Activated T-helper 2 cell treated with anti-CD3 and anti-CD28 coated beads, Interferon-gamma antibody, Interleukin-2, Interleukin-4, amounts not matched to agents 10 μg/mL and 5 μg/mL and 100 μg/mL, durations not matched to agents 14 hours and 24 hours and 36 hours (primary cell): ENCODE results near the gene SLFN12L. TPM values are rescaled to one million over a fixed set of nuclear protein-coding genes. Genes with fewer than 3 reads are reported as not detected.

Source experiments
- DNase-seq: peaks from one replicate; pipeline ENCODE4 v3.0.0; 2021; ENCODE audit warnings: low spot score
- H3K27ac Mint-ChIP-seq: one replicate; pipeline ENCODE4 v1.8.0; 2021; ENCODE audit warnings: mixed read lengths
- H3K27me3 Mint-ChIP-seq: one replicate; pipeline ENCODE4 v1.8.0; 2021; ENCODE audit warnings: low read depth, mixed read lengths
- H3K36me3 Mint-ChIP-seq: one replicate; pipeline ENCODE4 v1.8.0; 2021; ENCODE audit warnings: low read depth, mixed read lengths
- H3K4me1 Mint-ChIP-seq: one replicate; pipeline ENCODE4 v1.8.0; 2021; ENCODE audit warnings: low read depth, mixed read lengths
- H3K4me3 Mint-ChIP-seq: one replicate; pipeline ENCODE4 v1.8.0; 2021; ENCODE audit warnings: low read depth, mild to moderate bottlenecking, moderate library complexity, mixed read lengths
- H3K9me3 Mint-ChIP-seq: one replicate; pipeline ENCODE4 v1.8.0; 2021; ENCODE audit warnings: mixed read lengths
- intact Hi-C: fragments of 100-400 bp; cut with micrococcal nuclease; formaldehyde crosslinking; loops from one replicate; pipeline ENCODE4 v1.15.1; 2023
- total RNA-seq: library from RNA; stranded (reverse); gene quantifications from 2 replicates; pipeline ENCODE4 v1.2.3, GENCODE V29; 2022

SLFN12L gene
- total RNA-seq, 1 donor from 2014 or later = 37.8 TPM

DNA sequence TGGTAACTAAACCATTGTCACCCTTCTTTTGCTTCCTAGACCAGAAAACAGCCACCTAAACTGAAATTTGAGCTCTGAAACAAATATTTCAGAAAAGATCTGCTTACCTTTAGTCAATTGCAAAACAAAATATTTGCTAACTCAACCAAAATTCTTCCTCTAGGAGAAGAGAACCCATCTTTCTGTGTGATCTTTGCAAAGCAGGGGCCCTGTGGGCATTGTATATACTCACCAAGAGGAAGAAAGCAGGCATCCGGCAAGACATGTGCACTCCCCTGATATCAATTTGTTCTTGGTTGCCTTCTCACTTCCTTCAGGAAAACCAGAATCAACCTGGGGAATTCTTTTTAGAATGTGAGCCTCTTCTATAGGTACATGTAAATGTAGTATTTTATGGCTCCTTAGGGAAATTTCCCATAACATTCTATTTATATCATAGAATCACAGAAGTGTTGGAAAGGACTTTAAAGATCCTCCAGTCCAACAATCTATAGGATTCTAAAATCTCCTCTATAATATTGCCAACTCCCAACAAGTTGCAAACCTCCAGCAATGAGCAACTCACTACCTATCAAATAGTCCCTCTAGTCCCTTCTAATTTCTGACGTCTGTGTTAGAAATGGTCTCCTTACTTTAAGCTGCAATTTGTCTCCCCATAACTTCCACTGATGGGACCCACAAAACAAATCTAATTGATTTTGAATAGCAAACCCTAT, 22.2 kb upstream of the SLFN12L start:
- intact Hi-C loops = no loop called here
- no peak for DNase-seq
- no peak overlapping the region for H3K27ac Mint-ChIP-seq
- peaks cover 31% of the 10 kb centered on the region for H3K27me3 Mint-ChIP-seq
- no peak overlapping the region for H3K4me3 Mint-ChIP-seq
- no peaks in the 10 kb centered on the region for H3K36me3 Mint-ChIP-seq
- no peaks in the 10 kb centered on the region for H3K9me3 Mint-ChIP-seq
- peaks cover 5% of the 10 kb centered on the region for H3K4me1 Mint-ChIP-seq

DNA sequence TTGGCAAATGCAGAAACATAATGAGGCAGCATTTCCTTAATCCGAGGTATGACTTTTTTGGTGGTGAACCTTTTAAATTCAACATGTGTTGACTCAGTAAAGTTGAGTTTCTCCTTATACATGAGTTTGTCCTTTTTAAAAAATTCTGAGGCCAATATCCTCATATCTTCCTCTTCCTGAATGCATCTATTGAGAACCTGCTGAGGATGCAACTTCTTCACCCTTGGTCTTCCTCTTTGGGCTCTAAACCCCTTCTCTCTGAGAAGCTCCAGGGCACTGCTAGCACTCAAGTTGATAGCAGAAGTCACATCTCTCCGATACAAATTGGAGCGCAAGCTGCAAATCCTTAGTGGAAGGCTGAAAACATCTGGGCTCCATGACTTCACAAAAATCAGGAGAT, 19.9 kb upstream of the SLFN12L start:
- no peak overlapping the region for H3K27ac Mint-ChIP-seq
- H3K27me3 Mint-ChIP-seq = peaks cover 29% of the 10 kb centered on the region
- H3K36me3 Mint-ChIP-seq = no peaks in the 10 kb centered on the region
- H3K9me3 Mint-ChIP-seq = no peaks in the 10 kb centered on the region
- intact Hi-C loops = no loop called here
- no peak overlapping the region for H3K4me3 Mint-ChIP-seq
- no peak for DNase-seq
- H3K4me1 Mint-ChIP-seq = peaks cover 5% of the 10 kb centered on the region

DNA sequence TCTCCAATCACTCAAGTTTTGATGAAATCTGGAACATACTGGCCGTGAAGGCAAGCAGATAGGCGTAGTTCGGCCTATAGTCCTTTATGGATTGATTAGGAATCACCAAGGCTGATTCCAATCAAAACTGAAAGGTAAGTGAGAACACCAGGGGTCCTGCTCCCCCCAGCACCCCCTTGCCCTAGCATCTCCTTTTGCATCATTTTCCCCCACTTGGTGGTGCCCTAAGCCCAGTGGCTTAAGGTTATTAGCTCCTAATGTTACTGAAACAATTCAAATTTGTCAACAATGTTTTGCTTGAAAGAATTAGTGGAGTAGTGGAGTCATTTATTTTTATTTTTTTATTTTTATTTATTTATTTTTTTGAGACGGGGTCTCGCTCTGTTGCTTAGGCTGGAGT, 18.2 kb upstream of the SLFN12L start:
- peaks cover 33% of the 10 kb centered on the region for H3K27me3 Mint-ChIP-seq

DNA sequence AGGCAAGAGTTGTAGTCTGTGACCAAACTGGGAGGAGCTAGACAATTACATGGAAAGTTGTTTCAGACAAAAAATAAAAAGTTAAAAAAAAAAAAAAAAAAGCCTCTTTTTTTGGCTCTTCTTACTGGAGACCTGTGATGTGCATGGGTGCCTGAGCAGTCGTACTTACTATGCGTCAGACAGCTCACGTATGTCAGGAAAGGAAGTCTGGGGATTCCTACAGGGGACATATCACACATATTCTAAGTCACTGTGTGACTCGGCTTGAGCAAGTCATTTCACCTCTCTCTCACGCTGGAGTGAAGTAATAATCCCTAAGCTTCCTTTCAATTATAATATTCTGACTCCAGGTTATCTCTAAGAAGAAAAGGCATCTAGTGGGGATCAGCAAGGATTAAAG, 17.2 kb upstream of the SLFN12L start:
- intact Hi-C loops = no loop called here
- Mint-ChIP-seq H3K4me1 (no peaks in the 10 kb centered on the region), H3K36me3 (no peaks in the 10 kb centered on the region), H3K27me3 (peaks cover 30% of the 10 kb centered on the region), H3K9me3 (no peaks in the 10 kb centered on the region), H3K27ac (no peak overlapping the region), H3K4me3 (no peak overlapping the region)
- no peak for DNase-seq

More for the DNA sequence above, 18.2 kb upstream of the SLFN12L start:
- Mint-ChIP-seq H3K9me3 (no peaks in the 10 kb centered on the region), H3K36me3 (no peaks in the 10 kb centered on the region), H3K4me3 (no peak overlapping the region), H3K27ac (no peak overlapping the region), H3K4me1 (peaks cover 1% of the 10 kb centered on the region)
- no peak for DNase-seq
- intact Hi-C loops = no loop called here

DNA sequence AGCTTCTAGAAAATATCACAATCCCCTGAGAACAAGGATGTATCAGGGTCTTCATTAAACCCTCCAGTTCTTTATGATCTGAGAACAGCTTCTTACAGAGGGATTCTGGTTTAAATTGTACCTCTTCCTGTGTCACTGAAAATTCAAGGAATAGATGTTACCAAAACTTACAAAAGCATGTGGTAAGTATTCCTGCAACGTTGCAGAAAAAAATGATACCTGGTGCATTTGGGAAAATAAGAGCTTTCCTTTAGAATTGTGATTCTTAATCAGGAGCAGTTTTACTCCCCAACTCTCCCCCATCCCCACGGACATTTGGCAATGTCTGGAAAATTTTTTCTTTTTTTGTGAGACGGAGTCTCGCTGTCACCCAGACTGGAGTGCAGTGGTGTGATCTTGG, 15.8 kb upstream of the SLFN12L start:
- Mint-ChIP-seq H3K9me3 (no peaks in the 10 kb centered on the region), H3K4me3 (no peak overlapping the region), H3K4me1 (peaks cover 3% of the 10 kb centered on the region), H3K27ac (no peak overlapping the region), H3K27me3 (peaks cover 20% of the 10 kb centered on the region), H3K36me3 (no peaks in the 10 kb centered on the region)
- no peak for DNase-seq
- intact Hi-C loops = no loop called here

DNA sequence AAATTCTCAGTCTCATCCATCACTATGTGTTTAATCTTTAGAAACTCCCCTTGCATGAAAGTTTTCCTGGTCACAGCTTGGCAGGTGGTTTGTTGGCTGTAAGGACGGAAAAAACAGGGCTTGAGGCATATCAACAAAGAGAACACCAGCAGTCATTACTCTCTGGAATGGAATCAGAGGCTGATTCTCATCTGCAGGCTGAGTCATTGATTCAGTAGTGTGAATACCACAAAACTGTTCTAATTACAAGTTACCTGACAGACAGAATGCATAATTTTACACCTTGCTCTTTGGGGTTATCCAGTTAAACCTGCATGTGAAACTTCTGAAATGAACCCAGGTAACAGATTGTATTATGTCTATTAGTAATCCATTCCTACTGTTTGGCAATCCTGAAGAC, 11.5 kb upstream of the SLFN12L start:
- intact Hi-C loops = no loop called here
- H3K27ac Mint-ChIP-seq = no peak overlapping the region
- H3K4me3 Mint-ChIP-seq = no peak overlapping the region
- no peak for DNase-seq
- no peaks in the 10 kb centered on the region for H3K9me3 Mint-ChIP-seq
- peaks cover 18% of the 10 kb centered on the region for H3K4me1 Mint-ChIP-seq
- peaks cover 14% of the 10 kb centered on the region for H3K27me3 Mint-ChIP-seq
- H3K36me3 Mint-ChIP-seq = peaks cover 5% of the 10 kb centered on the region

DNA sequence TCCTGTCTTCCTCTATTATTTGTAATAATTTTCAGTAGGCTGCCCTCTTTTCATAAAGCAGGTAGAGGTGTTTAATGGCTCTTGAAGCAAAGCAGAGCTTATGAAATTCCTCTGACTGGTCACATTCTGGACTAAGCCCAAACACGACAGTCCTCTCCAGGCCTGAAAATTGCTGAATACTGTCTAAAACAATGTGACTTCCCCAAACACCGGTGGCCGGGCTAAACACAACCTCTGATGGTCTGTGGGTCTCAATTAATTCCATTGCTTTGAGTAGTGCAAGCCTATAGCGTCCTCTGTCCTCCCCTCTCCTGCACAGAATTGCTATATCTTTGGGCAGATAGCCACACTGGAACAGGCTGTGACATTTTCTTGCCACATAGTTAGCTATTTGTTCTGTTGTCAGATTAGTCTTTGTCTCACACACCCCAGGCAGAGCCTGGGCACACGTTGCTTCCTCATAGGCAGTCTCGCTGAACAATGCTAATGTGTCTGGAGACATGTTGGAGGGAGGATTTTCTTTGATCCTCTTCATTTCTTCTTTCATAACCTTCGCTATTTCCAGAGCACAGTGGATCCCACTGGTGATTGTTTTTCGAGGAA, 10.8 kb upstream of the SLFN12L start:
- Mint-ChIP-seq H3K36me3 (peaks cover 5% of the 10 kb centered on the region), H3K27ac (no peak overlapping the region), H3K4me1 (peaks cover 25% of the 10 kb centered on the region), H3K9me3 (no peaks in the 10 kb centered on the region), H3K4me3 (no peak overlapping the region), H3K27me3 (peaks cover 7% of the 10 kb centered on the region)
- intact Hi-C loops = no loop called here
- DNase-seq = no peak

DNA sequence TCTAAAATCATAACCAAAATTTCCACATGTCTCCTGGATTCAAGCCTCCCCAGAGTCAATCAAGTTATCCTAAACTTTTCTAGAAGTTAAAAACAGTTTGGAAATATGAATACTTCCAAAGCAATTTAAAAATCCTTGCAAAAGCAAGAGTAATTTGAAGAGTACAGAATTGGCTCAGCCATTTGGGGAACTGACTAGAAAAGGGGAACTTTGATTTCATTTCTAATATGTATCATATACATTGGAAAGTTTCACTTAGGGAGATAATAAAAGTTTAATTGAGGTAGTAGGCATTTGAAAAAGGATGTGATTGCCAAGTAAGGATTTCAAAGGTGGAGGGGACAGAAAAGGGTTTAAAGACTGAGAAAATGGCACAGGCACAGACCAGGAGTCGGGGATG, 9.0 kb upstream of the SLFN12L start:
- no peak for DNase-seq
- Mint-ChIP-seq H3K27ac (no peak overlapping the region), H3K36me3 (peaks cover 5% of the 10 kb centered on the region), H3K27me3 (peaks cover 6% of the 10 kb centered on the region), H3K9me3 (no peaks in the 10 kb centered on the region), H3K4me1 (peaks cover 30% of the 10 kb centered on the region), H3K4me3 (no peak overlapping the region)
- intact Hi-C loops = no loop called here

DNA sequence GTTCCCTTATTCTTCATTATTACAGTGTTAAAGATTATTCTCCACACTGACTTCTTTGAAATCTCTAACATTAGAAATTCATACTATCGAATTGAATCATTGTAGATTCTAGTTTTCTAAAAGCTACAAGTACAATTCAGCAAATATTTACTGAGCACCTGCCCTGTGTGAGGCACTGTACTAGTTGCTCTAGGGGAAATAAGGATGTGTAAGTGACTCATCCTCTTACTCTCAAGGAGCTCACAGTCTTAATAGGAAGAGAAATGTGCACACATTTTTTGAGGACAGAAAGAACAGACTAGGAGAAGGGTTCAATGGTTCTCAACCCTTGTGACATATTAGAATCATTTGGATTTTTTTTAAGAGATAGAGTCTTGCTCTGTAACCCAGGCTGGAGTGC, 7.7 kb upstream of the SLFN12L start:
- peaks cover 40% of the 10 kb centered on the region for H3K4me1 Mint-ChIP-seq
- intact Hi-C loops = no loop called here
- H3K9me3 Mint-ChIP-seq = no peaks in the 10 kb centered on the region
- no peak overlapping the region for H3K27ac Mint-ChIP-seq
- H3K4me3 Mint-ChIP-seq = no peak overlapping the region
- H3K36me3 Mint-ChIP-seq = peaks cover 5% of the 10 kb centered on the region
- DNase-seq = no peak
- H3K27me3 Mint-ChIP-seq = peaks cover 2% of the 10 kb centered on the region

DNA sequence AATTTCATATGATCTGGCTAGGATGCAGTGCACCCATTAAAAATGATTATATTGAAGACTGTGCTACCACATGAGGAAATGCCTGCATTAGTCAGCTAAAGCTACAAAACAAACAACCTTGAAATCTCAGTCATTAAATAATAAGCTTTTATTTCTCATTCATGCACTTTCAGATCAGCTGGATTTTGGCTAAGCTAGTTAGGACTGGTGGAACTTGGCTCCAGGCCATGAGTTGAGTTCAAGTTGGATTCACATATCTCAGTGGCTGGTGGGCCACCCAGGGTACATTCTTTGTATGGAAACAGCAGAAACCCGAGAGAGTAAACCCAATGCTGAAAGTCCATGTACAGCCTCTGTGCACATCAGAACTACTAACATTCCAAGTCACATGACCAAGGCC, 6.4 kb upstream of the SLFN12L start:
- Mint-ChIP-seq H3K36me3 (peaks cover 5% of the 10 kb centered on the region), H3K9me3 (no peaks in the 10 kb centered on the region), H3K4me1 (peaks cover 51% of the 10 kb centered on the region), H3K27me3 (peaks cover 2% of the 10 kb centered on the region), H3K4me3 (no peak overlapping the region), H3K27ac (no peak overlapping the region)
- no peak for DNase-seq
- intact Hi-C loops = no loop called here

DNA sequence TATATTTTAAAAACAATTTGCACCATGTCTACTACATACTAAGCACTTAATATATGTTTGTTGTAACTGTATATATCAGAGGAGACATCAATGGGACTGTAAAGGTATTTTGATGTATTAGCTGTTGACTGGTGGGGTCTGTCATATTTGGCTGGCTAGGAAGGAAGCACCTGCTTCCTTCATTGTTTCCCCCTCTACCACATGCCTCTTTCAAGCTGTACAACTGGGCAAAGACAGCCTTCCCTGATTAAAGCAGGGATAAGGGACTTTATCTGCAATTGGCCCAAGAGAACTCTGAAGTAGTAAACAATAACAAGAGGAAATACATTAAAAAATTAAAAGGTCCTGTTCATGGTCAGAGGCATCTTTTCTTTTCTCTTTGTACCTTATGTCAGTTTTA, 5.5 kb upstream of the SLFN12L start:
- H3K27me3 Mint-ChIP-seq = peaks cover 2% of the 10 kb centered on the region
- no peak overlapping the region for H3K4me3 Mint-ChIP-seq
- no peaks in the 10 kb centered on the region for H3K9me3 Mint-ChIP-seq
- H3K4me1 Mint-ChIP-seq = peaks cover 58% of the 10 kb centered on the region
- no peak for DNase-seq
- peaks cover 5% of the 10 kb centered on the region for H3K36me3 Mint-ChIP-seq
- intact Hi-C loops = no loop called here
- H3K27ac Mint-ChIP-seq = no peak overlapping the region

DNA sequence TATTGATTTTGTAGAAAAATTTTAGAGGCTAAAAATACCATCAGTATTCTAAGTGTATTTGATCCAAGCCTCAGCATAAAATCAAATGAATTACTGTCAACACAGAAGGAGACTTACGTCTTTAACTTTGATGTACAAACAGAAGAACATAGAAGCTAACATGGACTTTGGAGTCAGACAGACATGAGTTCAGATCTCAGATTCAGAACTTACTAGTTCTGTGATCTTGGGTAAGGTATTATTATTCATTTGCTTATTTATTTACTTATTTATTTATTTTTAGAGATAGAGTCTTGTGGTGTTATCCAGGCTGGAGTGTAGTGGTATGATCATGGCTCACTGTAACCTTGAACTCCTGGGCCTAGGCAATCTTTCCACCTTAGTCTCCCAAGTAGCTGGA, 4.0 kb upstream of the SLFN12L start:
- H3K27ac Mint-ChIP-seq = peak overlapping the region; percentile 99
- peaks cover 10% of the 10 kb centered on the region for H3K36me3 Mint-ChIP-seq
- H3K9me3 Mint-ChIP-seq = no peaks in the 10 kb centered on the region
- peak overlapping the region; percentile 86 for H3K4me3 Mint-ChIP-seq
- H3K4me1 Mint-ChIP-seq = peaks cover 58% of the 10 kb centered on the region
- DNase-seq = no peak
- no peaks in the 10 kb centered on the region for H3K27me3 Mint-ChIP-seq
- intact Hi-C loops = loop anchor here (2.0 kb wide), 2 partner anchors 37 to 45 kb away; partner anchors contain the start of genes AP2B1 and PEX12

DNA sequence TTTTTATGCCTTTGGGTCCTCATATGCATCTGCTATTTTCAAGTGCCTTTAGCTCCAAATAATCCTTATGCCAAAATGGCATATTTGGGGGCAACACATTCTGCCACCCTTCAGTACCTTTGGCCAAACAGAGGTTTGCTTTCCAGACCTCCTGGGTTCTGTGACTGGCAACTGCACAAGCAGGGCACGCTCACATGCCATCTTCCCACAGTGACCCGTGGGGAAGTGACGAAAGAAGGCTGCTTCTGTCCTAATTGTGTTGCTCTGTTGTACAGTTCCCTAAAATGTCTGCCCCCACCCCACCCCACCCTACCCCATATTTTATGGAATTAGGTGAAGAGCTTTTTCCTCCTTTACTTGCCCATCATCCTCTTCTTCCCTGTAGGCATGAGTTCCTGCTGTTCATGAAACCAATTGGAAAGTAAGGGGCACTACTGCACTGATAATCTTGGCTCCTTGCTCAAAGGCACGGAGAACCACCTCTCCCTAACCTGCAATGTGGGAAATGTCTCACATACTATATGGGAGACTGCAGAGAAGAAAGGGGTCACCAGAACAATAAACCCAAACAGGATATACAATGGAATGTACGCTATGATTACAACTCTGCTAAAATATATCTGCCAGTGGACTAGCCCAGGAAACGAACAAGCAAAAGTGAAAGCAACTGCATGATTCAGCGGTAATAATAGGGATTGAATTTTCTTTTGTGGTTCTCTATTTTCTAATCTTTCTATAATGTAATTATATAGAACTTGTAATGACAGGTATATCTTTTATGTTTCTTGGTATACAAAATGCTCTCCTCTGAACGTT, 3.3 kb upstream of the SLFN12L start:
- H3K27ac Mint-ChIP-seq = peak overlapping the region; percentile 99
- no peaks in the 10 kb centered on the region for H3K27me3 Mint-ChIP-seq
- intact Hi-C loops = loop anchor here (2.0 kb wide), 2 partner anchors 38 to 46 kb away; partner anchors contain the start of genes AP2B1 and PEX12
- peak; percentile 34 for DNase-seq
- peaks cover 16% of the 10 kb centered on the region for H3K36me3 Mint-ChIP-seq
- peaks cover 57% of the 10 kb centered on the region for H3K4me1 Mint-ChIP-seq
- H3K4me3 Mint-ChIP-seq = peak overlapping the region; percentile 86
- H3K9me3 Mint-ChIP-seq = no peaks in the 10 kb centered on the region
